GM12892 (cell line): ENCODE results near the gene PTPRN2.

Source experiments
- POLR2A ChIP-seq: IDR thresholded peaks from 2 replicates; pipeline ENCODE4 v1.6.1; 2011; ENCODE audit warnings: low read depth, low read length, control low read depth
- POLR2AphosphoS5 ChIP-seq: IDR thresholded peaks from 2 replicates; pipeline ENCODE4 v1.6.1; 2011; ENCODE audit warnings: low read depth, low read length, control low read depth
- TAF1 ChIP-seq: IDR thresholded peaks from 2 replicates; pipeline ENCODE4 v1.6.1; 2011; ENCODE audit warnings: low read depth, mild to moderate bottlenecking, control low read depth, low read length, borderline replicate concordance

DNA sequence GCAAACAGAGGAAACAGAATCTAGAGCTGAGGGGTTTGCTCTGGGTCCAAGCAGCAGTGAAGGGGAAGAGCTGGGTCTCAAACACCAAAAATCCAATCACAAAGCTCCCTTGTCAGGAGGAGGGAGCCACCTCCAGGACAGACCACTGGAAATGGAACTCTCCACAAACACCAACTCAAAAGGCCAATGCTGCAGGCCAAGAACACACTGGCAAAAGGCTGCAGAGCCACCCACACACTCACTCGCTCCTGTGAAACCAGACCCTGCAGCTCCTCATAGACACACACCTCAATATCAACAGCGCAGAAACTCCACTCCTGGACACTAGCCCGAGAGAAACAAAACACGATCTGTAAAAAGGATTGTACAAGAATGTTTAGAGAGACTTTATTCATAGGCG, 213.5 kb downstream of the PTPRN2 start:
- TF ChIP-seq POLR2A = no peak
- TF ChIP-seq POLR2AphosphoS5 = no peak
- TF ChIP-seq TAF1 = no peak
